Osteocyte (in vitro differentiated cells): ENCODE measurements around the gene SAPCD1. TPM values are rescaled to one million over a fixed set of nuclear protein-coding genes. Genes with fewer than 3 reads are reported as not detected.

Experiments used
- DNase-seq: peaks from one replicate; pipeline ENCODE4 v3.0.0; 2021; ENCODE audit warnings: mixed read lengths; ENCODE audit not compliant: unreplicated experiment; ENCODE audit errors: extremely low spot score
- H3K27ac Mint-ChIP-seq: one replicate; pipeline ENCODE4 v1.8.0; 2021; ENCODE audit warnings: mild to moderate bottlenecking, mixed read lengths; ENCODE audit not compliant: unreplicated experiment
- H3K27me3 Mint-ChIP-seq: one replicate; pipeline ENCODE4 v1.8.0; 2021; ENCODE audit warnings: mixed read lengths; ENCODE audit not compliant: unreplicated experiment
- H3K36me3 Mint-ChIP-seq: one replicate; pipeline ENCODE4 v1.8.0; 2021; ENCODE audit warnings: mixed read lengths; ENCODE audit not compliant: unreplicated experiment
- H3K4me1 Mint-ChIP-seq: one replicate; pipeline ENCODE4 v1.8.0; 2021; ENCODE audit warnings: mixed read lengths; ENCODE audit not compliant: unreplicated experiment
- H3K4me3 Mint-ChIP-seq: one replicate; pipeline ENCODE4 v1.8.0; 2021; ENCODE audit warnings: mild to moderate bottlenecking, moderate library complexity, mixed read lengths; ENCODE audit not compliant: unreplicated experiment
- H3K9me3 Mint-ChIP-seq: one replicate; pipeline ENCODE4 v1.8.0; 2021; ENCODE audit warnings: mixed read lengths; ENCODE audit not compliant: unreplicated experiment
- total RNA-seq: library from RNA; stranded (reverse); gene quantifications from 2 replicates; pipeline ENCODE4 v1.2.1, GENCODE V29; 2021
- TF ChIP-seq, protein P1 (sequence below): fragments of 200-600 bp; sonication (generic); IDR thresholded peaks from 2 replicates; pipeline ENCODE4 v1.5.0; 2021; ENCODE audit warnings: antibody characterized with exemption, mild to moderate bottlenecking, moderate library complexity

The SAPCD1 gene
- total RNA-seq, 1 donor from 2014 or later: 3.4 TPM

DNA sequence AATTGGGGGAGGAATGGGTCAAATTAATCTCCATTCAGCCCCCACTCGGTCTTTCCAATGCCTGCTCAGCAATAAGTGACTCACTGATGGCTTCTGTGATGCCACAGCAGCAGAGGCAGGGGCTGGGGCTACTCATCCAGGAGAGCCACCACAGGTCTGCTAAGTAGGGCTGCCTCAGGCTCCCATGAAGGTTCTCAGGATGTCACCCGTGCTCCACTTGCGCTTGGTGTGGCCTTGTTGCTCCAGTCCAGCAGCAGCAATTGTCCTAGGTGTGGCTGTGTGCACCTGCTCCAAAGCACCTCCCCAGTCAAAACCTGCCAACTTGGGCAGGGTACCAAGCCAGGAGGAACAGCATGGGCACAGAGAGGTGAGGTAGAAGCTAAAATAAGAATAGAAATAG is 40.3 kb upstream of the SAPCD1 start:
- Mint-ChIP-seq H3K4me1 (no peaks in the 10 kb centered on the region), H3K9me3 (no peaks in the 10 kb centered on the region), H3K36me3 (peaks cover 17% of the 10 kb centered on the region), H3K4me3 (no peak overlapping the region), H3K27me3 (no peaks in the 10 kb centered on the region), H3K27ac (no peak overlapping the region)
- no peak for DNase-seq
- TF ChIP-seq, protein P1, sequence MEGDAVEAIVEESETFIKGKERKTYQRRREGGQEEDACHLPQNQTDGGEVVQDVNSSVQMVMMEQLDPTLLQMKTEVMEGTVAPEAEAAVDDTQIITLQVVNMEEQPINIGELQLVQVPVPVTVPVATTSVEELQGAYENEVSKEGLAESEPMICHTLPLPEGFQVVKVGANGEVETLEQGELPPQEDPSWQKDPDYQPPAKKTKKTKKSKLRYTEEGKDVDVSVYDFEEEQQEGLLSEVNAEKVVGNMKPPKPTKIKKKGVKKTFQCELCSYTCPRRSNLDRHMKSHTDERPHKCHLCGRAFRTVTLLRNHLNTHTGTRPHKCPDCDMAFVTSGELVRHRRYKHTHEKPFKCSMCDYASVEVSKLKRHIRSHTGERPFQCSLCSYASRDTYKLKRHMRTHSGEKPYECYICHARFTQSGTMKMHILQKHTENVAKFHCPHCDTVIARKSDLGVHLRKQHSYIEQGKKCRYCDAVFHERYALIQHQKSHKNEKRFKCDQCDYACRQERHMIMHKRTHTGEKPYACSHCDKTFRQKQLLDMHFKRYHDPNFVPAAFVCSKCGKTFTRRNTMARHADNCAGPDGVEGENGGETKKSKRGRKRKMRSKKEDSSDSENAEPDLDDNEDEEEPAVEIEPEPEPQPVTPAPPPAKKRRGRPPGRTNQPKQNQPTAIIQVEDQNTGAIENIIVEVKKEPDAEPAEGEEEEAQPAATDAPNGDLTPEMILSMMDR: no peak

DNA sequence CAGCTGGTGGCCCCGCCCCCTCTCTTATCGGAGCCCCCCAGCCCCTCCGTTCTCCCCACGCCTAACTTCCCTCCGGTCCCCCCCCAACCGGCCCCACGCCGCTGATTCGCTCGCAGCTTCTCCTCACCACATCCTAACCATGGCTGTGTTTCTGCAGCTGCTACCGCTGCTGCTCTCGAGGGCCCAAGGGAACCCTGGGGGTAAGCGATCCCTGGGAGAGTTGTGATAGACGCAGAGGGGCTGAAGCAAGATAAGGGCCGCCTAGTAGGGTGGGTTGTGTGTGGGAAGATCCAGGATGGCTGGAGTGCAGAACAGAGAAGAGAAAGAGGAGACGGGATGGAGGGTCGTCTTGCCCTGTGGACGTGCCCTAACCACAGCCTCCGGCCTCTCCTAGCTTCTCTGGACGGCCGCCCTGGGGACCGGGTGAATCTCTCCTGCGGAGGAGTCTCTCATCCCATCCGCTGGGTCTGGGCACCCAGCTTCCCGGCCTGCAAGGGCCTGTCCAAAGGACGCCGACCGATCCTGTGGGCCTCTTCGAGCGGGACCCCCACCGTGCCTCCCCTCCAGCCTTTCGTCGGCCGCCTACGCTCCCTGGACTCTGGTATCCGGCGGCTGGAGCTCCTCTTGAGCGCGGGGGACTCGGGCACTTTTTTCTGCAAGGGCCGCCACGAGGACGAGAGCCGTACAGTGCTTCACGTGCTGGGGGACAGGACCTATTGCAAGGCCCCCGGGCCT is 39.0 kb upstream of the SAPCD1 start, which contains the start of gene MPIG6B:
Gene MPIG6B, plus strand, starts transcription at position 129 of the 735 bp plus-strand sequence. Its CDS starts 11 bp downstream, at position 140.
- Mint-ChIP-seq H3K36me3 (peaks cover 22% of the 10 kb centered on the region), H3K4me3 (no peak within 1 kb of the TSS), H3K27me3 (no peaks in the 10 kb centered on the region), H3K27ac (no peak within 1 kb of the TSS), H3K4me1 (peaks cover 3% of the 10 kb centered on the region), H3K9me3 (no peaks in the 10 kb centered on the region)
- TF ChIP-seq, protein P1: no peak
- DNase-seq: no peak

DNA sequence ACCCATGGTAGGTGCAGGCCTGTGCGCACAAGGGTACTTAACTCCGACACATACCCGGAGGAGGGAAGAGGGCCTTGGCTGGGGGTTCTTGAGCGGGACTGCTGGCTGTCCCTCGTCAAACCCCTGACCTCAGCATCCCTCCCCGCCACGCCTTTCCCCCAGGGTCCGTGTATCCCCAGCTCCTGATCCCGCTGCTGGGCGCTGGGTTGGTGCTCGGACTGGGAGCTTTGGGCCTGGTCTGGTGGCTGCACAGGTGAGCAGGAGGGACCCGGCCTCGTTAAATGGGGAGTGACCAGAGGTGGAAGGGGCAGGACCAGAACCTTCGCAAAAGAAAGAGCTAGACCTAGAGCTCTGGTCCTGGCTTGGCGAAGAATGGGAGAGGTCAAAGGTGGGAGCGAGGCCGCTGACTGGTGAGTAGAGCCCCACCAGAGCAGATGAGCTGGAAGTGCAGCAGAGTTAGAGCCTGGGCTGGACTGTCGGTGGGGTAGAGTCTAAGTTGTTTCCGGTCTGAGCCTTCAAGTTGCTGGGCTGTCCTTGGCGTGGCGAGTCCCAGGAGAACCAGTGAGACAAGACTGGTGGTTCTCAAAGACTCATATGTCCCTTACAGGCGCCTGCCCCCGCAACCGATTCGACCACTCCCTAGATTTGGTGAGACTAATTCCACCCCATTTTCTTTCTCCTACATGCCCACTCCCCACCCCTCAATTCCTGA is 38.3 kb upstream of the SAPCD1 start:
- Mint-ChIP-seq H3K9me3 (no peaks in the 10 kb centered on the region), H3K4me3 (no peak overlapping the region), H3K4me1 (peaks cover 10% of the 10 kb centered on the region), H3K36me3 (peaks cover 22% of the 10 kb centered on the region), H3K27me3 (no peaks in the 10 kb centered on the region), H3K27ac (no peak overlapping the region)
- TF ChIP-seq, protein P1: no peak
- DNase-seq: no peak

DNA sequence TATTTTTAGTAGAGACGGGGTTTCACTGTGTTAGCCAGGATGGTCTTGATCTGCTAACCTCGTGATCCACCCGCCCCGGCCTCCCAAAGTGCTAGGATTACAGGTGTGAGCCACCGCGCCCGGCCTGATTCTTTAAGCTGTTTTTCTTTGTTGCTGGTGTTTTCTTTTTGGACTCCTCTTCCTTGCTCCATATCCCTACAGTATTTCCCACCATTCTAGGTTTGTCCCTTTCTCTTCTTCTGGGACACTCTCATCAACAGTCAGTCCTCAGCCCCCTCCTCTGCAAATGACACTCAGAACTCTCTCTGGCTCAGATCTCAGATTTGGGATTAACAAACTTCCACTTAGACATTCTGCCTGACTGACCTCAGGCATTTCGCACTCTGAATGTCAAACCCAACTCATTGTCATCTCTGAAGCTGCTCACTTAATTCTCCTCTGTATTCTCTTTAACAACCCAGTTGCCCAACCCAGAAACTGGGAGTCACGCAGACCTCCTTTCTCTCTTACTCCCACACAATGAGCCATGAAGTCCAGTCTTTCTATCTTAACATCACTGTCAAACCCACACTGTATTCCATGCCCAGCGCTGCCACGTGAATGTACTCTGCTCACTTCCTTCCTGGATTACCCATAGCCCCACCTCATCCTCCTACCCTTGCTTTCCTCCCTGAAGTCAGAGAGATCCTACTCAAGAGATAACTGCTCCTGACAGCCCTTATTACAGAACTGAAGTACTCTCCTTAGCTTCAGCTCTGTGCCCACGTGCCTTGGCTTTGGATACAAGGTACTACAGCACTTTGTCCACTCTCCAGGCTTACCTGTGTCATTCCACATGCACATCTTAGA is 36.7 kb upstream of the SAPCD1 start:
- TF ChIP-seq, protein P1: no peak
- Mint-ChIP-seq H3K36me3 (peaks cover 25% of the 10 kb centered on the region), H3K27me3 (no peaks in the 10 kb centered on the region), H3K4me3 (no peak overlapping the region), H3K27ac (no peak overlapping the region), H3K9me3 (no peaks in the 10 kb centered on the region), H3K4me1 (peaks cover 18% of the 10 kb centered on the region)
- DNase-seq: no peak
